Activated CD4-positive, alpha-beta T cell treated with anti-CD3 and anti-CD28 coated beads, Interleukin-2, amount 50 U/mL, for 16 hours (primary cell): ENCODE data around the gene MACF1.
"Not testable (repeated sequence)": the region's sequence is repeated elsewhere in the genome, so short reads cannot be mapped to it uniquely, and the experiment has no call there.

Experiments
- DNase-seq: peaks from one replicate; pipeline ENCODE4 v3.0.0-alpha.2; 2020

The MACF1 gene

DNA sequence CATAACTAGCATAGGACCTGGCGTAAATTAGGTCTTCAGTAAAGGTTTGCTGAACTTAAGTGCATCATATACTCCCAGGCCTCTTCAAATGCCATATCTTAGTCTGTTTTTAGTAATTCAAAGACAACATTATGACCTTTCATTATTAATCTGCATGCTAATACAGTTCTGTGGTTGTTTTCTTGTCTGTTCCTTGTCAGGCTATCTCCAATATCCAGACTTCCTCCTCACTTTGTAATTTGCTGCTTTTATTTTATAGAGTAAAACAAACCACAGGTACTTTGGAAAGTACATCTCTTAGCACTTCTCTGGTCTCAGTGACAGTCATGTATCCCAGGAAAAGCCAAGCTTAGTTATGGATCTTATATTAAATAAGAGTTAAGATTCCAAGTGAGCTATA is 221.9 kb downstream of the MACF1 start:
- DNase-seq, result no peak

- no peak for DNase-seq
Observed at GRCh38 chr1:39427374-39427773, 222.9 kb downstream of the MACF1 start.

DNA sequence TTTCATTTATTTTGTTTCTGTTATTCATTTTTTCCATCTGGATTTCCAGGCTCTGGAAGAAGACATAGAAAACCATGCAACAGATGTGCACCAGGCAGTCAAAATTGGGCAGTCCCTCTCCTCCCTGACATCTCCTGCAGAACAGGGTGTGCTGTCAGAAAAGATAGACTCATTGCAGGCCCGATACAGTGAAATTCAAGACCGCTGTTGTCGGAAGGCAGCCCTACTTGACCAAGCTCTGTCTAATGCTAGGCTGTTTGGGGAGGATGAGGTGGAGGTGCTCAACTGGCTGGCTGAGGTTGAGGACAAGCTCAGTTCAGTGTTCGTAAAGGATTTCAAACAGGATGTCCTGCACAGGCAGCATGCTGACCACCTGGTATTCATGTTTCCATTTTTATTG is 223.4 kb downstream of the MACF1 start:
- no peak for DNase-seq

- no peak for DNase-seq
Observed at GRCh38 chr1:39431927-39432326, 227.4 kb downstream of the MACF1 start.

DNA sequence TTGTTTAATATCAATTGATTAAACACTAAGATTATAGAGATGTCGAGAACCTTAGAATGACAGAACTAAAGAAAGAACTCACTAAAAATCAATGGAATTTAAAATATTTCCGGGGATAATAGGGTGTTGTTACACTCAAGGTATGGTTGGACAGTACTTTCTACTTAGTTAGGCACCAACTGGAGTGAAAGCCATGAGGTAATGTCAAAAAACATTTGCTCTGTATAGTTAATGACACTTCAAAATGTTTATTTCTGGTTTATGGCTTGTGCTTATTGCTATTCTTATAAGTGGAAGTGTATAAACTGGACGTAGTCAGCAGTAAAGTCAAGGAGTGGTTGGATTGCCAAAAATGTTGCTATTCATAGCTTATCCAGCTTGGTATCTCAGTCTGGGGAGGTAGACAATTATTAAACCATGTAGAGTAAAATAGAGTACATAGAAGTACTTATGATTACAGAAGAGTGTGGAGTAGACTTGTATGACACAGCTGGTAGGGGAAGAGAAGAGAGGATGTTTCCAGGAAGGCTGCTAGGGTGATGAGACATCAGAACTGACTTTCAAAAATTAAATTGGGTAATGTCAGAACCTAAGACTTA is 230.4 kb downstream of the MACF1 start:
- DNase-seq, result no peak

DNA sequence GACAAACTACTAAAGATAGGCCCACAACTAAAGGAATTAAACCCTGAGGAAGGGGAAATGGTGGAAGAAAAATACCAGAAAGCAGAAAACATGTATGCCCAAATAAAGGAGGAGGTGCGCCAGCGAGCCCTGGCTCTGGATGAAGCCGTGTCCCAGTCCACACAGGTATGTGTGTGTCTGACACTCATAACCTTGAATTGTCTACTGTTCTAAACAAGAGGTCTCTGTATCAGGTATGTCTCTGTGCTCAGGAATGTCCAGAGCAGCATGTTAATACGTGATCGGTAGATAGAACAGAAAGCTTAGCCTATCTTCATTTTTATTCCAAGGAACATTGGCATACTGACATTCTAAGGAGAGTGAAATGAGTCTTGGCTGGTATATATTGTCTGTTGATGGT is 231.1 kb downstream of the MACF1 start:
- no peak for DNase-seq

DNA sequence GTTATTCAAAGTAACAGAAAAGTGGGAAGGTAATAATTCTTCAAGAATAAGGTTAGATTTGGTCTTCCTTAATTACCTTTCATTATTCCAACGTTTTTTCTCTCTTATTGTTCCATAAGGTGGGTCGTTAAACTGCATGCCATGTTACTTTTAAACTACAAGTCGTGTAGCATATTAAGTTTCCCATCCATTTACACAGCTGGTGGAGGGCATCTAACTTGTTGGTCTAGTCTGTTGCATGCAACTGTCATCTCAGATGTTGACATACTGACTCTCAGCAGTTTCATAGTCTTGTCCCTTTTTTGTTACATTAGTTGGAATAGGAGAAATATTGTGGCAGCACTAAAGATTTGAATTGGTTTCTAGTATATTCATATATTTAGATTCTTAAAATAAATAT is 232.3 kb downstream of the MACF1 start:
- DNase-seq, result no peak

DNA sequence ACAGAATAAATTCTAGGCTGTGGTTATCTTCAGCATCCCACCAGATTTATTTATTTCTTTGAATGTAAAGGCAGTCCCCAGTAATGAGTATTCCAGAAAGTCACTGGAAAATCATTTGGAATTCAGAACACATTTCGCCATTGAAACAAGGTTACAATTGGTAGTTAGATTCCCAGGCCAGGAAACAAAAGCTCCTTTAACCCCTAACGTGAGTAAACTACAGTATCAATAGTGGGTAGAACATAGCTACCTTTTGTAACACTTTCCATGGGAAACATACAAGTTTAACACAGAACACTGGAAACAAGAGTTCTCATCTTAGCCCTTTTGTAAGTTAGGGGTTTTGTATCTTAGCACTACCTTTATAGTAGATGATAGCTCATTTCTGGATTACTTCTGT is 233.5 kb downstream of the MACF1 start:
- no peak for DNase-seq

- DNase-seq, result no peak
Observed at GRCh38 chr1:39440856-39441255, 236.4 kb downstream of the MACF1 start.

- no peak for DNase-seq
Observed at GRCh38 chr1:39441797-39442196, 237.3 kb downstream of the MACF1 start.

GRCh38 chr1:39445573-39445972 is 241.1 kb downstream of the MACF1 start:
- DNase-seq, result no peak

GRCh38 chr1:39446986-39447567 is 242.6 kb downstream of the MACF1 start:
- DNase-seq, result no peak

DNA sequence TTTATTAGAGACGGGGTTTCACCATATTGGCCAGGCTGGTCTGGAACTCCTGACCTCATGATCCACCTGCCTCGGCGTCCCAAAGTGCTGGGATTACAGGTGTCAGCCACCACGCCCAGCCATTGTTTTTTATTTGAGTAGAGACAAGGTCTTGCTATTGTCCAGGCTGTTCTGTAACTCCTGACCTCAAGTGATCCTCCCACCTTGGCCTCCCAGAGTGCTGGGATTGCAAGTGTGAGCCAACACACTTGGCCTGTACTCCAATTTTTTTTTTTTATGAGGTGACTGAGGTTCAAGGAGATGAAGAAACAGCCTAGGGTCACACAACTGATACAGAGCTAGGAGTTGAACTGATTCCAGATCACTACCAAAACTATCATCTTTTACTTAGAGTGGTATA is 245.5 kb downstream of the MACF1 start:
- DNase-seq, result not testable (repeated sequence)

- DNase-seq, result no peak
Observed at GRCh38 chr1:39450956-39451606, 246.6 kb downstream of the MACF1 start.

DNA sequence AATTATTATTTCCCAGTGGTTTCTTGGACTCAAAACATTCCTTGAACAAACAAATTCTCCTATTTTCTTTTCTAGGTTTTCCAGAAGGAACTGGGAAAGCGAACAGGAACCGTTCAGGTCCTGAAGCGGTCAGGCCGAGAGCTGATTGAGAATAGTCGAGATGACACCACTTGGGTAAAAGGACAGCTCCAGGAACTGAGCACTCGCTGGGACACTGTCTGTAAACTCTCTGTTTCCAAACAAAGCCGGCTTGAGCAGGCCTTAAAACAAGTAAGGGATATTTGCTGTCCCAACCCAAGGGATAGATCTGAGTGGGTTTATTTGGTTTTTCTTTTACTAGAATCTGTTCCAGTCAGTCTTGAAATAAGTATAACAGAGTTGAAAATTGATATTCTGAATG is 247.6 kb downstream of the MACF1 start:
- no peak for DNase-seq

DNA sequence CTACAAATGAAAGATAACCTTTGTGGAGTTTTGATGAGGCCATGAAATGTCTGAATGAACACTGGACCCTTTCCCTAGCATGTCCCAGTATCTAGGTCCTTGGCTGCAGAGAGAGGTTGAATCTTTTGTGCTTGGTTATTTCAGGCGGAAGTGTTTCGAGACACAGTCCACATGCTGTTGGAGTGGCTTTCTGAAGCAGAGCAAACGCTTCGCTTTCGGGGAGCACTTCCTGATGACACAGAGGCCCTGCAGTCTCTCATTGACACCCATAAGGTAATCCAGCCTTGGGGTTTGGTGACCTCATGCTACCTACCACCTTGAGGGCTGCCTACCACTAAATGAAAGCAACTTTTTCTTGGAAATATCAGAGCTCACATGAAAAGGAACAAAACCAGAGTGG is 248.0 kb downstream of the MACF1 start:
- no peak for DNase-seq

GRCh38 chr1:39453603-39454002 is 249.1 kb downstream of the MACF1 start:
- no peak for DNase-seq

- no peak for DNase-seq
Observed at GRCh38 chr1:39458991-39459390, 254.5 kb downstream of the MACF1 start.

GRCh38 chr1:39462074-39462473 is 257.6 kb downstream of the MACF1 start:
- no peak for DNase-seq

DNA sequence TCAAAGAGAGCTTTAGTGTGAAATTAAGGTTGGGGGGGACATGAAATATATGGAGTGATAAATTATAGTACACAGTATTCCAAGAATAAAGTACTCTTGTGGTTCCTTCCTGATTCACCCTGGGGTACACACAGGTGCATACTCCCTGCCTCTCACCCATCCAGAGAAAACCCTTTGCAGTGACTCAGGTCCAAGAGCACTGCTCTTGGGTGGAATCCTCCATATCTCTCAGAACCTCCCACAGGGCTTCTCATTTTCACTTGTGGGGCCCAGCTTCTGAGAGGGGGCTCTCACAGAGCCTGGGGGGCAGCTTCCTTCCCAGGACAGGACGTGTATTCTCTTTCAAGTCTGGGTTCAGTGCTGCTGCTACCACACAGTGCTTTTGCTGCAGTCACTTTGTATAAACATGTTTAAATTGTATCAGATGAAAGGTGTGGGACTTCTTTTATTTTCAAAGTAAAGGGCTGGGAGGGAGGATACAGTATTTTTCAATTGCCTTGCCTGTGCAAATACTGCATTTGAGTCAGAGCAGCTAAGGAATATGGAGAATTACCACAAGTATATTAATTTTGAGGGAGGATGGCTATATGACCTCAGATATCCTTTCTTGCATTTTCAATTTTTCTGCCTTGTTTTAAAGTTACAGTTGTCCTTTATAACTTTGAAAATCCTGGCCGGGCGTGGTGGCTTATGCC is 262.1 kb downstream of the MACF1 start:
- no peak for DNase-seq

DNA sequence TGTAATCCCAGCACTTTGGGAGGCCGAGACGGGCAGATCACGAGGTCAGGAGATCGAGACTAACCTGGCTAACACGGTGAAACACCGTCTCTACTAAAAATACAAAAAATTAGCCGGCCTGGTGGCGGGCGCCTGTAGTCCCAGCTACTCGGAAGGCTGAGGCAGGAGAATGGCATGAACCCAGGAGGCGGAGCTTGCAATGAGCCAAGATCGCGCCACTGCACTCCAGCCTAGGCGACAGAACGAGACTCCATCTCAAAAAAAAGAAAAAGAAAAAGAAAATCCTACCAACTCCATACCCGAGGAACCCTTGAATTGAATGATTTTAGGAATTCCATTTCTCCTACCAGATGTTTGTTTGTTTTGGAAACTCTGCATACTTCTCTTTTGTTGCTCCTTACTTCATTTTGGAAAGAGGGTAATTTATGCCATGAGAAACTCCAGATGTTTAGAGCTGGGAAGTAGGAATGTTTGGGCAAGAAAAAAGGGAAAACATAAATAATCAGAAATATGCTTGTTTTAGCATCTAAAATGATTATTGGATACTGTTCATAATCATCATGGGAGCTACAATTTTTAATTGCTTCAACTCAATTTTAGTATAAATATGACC is 262.7 kb downstream of the MACF1 start:
- DNase-seq, result not testable (repeated sequence)

DNA sequence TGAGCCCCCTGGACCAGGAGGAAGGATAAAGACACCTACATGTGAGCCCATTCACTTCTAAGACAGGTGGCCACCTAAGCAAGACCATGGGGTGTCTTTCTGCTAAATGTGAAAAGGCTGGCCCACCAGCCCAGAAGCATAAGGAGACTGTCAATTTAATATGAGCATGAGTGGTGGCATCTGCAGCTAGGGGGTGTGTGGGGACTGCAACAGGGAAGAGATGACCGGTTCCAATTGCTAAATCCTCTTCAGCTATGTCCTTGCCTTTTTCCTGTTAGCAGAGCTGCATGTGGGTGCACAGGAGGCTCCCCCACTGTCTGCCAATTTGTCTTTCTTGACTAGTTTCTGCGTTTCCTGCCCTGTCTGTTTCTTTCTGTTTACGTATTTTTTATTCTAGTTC is 264.7 kb downstream of the MACF1 start:
- DNase-seq, result no peak

GRCh38 chr1:39470040-39470439 is 265.5 kb downstream of the MACF1 start:
- no peak for DNase-seq

DNA sequence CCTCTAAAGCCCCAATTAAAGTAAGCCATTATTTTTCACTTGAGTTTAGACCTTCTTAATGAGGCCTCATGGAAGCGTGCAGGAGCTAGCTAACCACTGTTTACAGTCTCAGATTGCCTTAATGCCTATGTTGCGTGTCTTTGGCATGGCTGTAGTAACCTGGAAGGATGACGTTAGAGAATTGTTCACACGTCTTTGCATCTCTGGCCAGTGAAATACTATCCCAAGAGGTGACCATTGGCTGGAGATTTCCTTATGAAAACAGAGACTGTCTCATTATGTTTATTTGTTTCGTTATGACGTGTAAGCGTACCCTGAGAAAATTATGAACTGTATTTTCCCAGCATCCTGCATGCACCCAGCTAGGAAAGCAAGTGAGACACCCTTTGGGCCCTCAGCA is 268.3 kb downstream of the MACF1 start:
- DNase-seq, result no peak
